ENCODE data around the gene FAM120A.
"Not testable (repeated sequence)": the region's sequence is repeated elsewhere in the genome, so short reads cannot be mapped to it uniquely, and the experiment has no call there.

Gene FAM120A

DNA sequence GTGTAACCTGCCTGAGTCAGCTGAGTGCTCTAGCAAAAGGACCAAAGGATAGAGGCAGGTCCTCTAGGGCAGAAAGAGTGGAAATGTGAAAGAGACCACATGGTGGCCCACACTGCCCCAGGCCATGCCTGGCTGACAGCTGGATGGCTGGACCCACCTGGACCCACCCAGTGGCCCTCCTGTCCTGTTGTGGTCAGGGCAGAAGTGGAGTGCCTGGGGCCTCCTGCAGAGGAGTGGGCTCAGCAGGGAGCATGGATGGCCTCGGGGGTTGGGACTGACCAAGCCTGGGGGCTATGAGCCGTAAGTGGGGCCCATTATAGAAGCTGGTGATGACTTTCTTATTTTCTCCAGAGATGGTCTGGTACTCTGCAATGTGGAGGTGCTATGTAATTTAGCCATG, 57.6 kb downstream of the FAM120A start:
- no peak for DNase-seq (ENCODE audit: low read depth in 2 of 2)

DNA sequence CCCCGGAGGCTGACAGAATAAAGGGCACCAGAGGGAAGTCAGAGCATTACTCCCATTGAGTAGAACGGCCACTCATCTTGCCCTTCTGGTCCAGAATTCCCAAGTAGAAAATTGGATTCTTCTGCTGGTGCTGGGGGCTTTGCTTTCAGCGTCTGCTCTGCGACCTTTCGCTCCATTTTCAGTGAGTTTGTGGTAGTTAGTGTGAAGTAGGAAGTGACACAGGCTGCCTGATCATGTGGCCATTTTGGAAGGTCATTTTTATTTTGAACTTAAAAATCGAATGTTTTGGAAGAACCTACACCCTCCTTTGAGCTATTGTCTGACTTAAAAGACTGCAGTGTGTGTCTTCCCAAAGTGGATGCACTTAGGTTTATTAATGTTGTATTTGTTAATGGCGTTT, 58.6 kb downstream of the FAM120A start:
- DNase-seq (ENCODE audit: low read depth in 2 of 2) = no peak

DNA sequence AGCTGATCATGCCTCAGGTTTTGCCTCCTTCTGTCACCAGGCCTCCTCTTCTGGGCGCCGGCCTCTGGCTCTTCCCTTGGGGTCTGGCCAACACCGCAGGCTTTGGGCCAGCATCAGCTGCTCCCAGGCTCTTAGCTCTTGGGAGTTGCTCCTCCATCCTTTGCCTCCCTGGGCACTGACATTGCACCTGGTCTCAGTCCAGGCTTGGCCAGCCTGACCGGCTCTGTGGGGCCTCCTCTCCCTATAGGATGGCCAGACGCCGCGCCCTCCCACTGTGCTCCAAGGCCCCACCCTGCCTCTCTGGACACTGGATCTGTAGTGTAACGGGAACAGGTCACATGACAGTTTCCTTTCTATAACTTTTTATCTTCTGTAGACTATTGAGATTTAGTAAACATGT, 59.7 kb downstream of the FAM120A start:
- not testable (repeated sequence) for DNase-seq (ENCODE audit: low read depth in 2 of 2)

DNA sequence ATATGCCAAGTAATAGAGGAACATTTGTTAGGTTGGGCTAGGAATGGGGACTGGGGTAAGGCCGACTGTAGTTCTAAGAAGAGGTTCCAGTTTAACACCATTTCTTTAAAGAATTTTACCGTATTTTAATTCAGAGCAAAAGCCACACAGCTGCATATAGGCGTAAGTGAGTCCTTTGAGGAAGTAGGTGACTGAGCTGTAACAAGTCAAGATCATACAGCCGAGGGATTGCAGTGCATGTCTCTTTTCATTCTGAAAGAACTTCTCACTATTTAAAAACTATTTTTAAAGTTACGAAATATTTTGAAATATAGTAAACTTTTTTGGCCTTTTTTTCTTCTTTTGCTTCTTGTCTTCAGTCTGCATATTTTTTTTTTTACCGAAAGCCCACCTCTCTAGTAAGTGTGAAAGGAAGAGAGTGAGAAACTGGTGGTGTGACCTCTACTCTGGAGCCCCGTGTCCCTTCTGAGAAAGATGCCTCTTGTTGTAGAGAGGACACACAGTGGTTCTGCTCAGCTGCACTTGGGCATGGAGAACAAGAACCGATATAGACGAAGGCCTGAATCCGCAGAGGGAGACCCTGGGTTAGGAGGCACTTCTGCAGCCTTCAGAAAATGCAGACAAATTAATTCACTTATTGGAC, 60.8 kb downstream of the FAM120A start:
- DNase-seq (ENCODE audit: low read depth in 2 of 2) = not testable (repeated sequence)

DNA sequence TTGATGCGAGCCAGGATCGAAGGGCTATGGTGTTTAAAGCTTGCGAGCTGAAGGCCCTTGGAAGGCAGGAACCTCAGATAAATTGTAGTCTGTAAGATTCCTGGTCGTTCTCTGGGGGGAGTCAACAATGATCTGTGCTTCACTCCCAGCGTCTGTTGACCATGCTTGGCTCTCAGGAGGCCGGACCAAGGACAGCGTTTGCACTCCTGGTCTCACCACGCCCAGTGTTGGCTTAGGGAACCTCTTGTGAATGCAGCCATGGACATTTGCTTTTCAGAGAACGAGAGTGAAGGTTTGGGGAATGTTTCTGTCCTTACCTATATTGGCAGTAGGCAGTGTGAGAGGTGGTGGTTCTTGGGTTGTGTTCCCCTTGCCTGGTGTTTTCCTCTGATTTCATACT, 62.1 kb downstream of the FAM120A start:
- no peak for DNase-seq (ENCODE audit: low read depth in 2 of 2)

DNA sequence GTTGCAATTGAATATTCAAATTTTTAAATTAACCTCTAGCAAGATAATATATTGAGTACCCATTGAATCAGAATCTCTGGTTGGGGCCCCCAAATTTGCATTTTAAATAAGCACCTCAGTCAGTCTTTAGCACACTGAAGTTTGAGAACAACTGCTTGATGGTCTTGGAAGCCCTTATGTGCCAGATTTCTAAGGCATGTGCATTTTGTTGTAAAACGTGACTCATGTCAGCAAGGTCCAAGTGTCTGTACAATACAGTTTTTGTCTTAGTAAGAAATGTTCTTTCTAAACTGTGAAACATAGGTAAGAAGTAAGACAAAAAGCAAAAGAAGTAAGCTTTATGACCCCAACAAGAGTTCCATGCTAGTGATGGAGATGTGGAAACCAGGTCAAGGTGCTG, 65.8 kb downstream of the FAM120A start:
- no peak for DNase-seq (ENCODE audit: low read depth in 2 of 2)

DNA sequence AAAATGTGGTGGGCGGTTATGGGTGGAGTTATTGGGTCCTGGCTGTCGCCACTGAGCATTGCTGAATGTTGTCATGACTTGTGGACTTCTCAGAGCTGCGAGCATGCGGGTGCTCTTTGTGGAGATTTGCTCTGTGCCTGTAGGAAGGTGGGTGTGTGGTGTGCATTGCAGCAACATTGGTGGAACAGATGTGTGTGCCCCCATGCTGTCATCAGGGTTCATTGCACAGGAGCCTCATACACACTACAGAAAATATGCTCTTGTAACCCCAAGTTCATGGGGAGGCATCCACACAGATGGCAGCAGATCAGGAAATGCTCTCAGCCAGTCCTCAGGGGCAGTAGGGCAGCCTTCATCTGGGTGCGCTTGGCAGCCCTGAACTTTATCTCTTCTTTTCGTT, 69.0 kb downstream of the FAM120A start:
- DNase-seq (ENCODE audit: low read depth in 2 of 2) = no peak

DNA sequence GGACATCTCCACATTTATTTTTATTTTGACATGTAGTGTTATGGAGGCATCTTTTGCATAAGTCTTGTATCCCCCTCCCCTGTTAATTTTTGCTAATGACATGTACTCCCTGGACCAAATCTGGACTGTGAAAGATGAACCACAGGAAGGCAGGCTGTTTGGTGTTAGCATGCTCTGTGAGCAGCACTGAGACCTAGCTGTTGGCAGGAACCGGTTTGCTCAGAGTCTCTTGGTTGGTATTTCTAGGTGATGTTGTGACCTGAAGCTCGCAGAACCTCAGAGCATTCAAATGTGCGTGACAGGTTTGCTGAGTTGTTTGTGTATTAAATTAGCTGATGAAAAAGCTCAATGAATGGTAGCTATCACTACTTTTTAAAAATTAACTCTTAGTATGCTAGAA, 71.3 kb downstream of the FAM120A start:
- no peak for DNase-seq (ENCODE audit: low read depth in 2 of 2)

DNA sequence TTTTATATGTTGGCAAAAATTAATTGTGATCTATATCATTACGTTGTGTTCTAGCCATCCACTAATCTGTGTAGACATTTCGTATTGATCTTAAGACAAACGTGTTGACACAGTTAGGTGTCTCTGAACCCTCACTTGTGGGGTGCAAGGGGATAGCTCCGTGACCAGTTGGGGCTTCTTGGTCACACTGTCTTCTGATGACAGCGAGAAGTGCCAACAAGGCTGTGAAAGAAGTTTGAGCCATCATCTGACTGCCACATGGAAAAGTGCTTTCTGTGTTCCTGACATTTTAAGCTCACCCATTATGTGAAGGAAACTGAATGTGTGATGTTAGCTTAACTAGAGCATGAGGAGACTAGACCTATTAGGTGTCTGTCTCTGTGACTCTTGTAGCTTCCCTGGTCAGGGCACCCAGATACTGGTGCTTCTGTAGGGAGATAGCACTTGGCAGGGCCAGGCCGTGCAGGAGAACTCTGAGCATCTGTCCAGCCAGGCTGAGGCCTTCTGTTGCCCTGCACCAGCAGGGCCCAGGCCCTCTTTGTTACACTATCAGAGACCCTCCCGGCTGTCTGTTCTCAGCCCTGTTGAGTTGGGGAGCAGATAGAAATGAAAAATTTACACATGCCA, 72.1 kb downstream of the FAM120A start:
- no peak for DNase-seq (ENCODE audit: low read depth in 2 of 2)

DNA sequence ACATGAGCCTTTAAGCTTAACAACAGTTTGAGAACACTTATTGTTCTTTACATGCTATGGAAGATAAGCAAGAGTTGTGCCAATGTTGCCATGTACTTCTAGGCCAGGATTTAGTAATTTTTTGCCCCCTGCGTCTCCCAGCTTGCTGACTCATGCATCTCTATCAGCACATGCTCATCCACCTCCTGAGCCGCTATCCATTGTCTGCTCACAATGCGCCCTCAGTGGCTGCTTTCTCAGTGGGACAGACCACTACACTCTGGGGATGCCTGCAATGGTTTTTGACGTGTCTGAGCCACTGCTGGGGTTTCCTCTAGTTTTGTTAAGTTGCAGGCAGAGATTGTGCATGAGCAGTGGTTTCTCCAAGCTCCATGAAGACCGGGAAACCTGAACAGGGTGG, 74.0 kb downstream of the FAM120A start:
- DNase-seq (ENCODE audit: low read depth in 2 of 2) = no peak

DNA sequence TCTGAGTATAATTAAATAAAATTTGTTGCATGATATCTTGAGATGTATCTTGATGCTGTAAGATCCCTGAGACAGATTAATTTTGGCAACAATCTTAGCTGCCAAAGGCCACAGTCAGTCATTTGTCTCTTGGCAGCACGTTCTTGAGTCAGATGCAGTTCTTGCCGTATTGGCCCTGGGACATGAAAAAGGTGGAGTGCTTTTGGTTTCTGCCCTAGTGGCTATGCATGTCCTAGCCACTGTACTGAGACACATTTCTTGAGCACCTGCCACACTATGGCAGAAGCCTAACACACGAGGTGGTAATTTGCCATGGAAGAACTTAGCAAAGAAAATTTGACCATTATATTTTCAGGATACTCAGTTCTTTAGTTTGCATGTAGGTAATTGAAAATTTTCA, 79.9 kb downstream of the FAM120A start:
- no peak for DNase-seq (ENCODE audit: low read depth in 2 of 2)

DNA sequence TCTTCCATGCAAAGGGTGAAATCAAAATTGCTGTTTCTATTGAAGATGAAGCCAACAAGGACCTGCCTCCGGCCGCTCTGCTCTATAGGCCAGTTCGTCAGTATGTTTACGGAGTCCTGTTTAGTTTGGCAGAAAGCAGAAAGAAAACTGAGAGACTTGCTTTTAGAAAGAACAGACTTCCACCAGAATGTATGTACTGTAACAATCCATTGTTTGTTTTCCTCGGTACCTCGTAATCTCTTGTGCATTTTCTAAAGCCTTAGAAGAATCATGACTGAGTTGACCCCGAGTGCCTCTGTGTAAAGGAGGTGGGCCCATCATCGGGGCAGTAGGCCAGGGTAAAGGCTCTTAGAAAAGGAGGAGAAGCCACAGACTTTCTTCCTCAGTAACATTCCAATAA, 80.7 kb downstream of the FAM120A start:
- DNase-seq (ENCODE audit: low read depth in 2 of 2) = no peak

DNA sequence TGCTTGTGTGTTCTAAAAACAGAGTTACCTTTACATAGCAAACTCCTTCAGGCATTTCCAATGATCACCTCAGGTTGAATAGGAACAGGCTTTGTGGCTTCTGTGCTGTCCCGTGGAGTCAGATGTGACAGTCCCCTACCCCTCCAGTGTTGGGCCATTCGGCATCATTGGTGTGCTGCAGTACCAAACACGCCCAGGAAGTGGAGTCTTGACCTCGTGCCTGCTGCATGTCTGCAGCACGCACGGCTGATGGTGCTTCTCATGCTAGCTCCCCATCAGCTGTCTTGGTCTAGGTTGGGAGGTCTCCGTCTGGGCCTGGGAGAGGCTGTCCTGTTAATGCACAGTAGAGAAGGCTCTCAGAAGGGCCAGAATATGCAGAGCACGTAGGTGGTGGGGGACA, 82.4 kb downstream of the FAM120A start:
- no peak for DNase-seq (ENCODE audit: low read depth in 2 of 2)

DNA sequence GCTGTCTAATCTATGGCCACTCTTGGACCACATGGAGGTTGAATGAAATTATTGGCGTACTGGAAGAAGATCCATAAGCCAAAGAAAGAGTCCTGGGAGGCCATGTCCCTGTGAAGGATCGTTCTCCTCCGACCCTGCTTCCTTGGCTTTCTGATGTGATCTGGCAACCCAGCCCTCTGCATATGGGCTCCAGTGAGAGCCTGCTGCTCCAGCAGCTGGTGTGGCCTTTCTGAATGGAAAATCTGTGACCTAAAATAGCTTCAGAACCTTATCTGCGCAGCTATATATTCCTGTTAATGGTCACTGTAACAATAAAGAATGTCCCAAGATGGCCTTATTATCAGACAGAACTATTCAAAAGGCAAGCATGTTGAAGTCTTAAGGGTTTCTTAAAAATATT, 84.7 kb downstream of the FAM120A start:
- DNase-seq (ENCODE audit: low read depth in 2 of 2) = no peak

DNA sequence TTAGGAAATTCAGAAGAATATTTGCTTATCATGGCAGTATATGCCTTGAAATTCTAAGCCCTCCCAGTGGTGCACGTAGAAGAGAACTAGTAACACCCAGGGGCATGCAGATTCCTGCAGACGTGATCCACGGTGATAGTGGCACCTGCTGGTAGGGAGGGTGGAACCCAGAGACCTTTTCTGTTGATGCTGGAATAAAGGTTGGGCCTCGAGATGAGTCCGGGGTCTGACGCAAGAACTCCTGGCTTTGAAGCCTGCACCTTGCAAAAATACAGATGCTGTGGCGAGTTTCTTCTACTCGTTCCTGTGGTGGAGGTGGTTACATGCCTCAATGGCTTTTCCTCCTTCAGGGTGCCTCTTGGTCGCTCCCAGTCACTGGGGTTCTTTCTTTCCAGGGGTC, 85.4 kb downstream of the FAM120A start:
- no peak for DNase-seq (ENCODE audit: low read depth in 2 of 2)

DNA sequence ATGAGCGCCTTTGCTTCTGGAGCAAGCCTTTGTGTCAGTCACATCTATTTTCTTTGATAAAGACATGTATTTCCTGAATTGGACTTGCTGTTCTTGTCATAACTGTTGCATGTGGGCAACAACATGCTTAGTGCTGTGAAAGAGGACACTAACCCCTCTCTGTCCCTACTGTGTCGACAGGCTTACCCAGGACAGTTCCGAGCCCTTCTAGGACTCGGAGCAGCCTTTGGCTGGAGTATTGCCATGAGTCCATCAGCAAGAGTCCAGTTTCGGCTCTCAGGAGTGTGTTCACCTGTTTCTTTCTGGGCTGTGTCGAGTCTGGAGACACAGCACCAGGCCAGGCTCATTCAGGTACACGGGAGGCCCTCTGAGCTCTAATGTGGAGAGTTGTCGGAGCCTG, 88.8 kb downstream of the FAM120A start:
- no peak for DNase-seq (ENCODE audit: low read depth in 2 of 2)

DNA sequence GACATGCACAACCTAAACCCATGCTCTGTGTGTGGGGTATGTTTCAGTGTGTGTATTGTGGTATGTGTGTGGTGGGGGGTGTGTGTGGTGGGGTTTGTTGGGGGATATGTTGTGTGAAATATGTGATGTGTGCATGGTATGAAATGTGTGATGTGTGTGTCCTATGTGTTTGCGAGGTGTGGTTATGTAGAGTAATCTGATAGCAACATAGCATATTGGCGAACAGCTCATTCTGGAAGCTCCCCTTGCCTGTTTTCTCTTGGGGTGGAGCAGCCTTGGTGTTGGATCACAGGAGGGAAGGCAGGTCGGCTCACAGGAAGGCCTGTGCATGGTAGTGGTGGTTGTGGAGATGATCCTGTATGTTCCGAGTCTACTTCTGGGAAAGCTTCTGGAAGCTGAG, 89.5 kb downstream of the FAM120A start:
- DNase-seq (ENCODE audit: low read depth in 2 of 2) = no peak

DNA sequence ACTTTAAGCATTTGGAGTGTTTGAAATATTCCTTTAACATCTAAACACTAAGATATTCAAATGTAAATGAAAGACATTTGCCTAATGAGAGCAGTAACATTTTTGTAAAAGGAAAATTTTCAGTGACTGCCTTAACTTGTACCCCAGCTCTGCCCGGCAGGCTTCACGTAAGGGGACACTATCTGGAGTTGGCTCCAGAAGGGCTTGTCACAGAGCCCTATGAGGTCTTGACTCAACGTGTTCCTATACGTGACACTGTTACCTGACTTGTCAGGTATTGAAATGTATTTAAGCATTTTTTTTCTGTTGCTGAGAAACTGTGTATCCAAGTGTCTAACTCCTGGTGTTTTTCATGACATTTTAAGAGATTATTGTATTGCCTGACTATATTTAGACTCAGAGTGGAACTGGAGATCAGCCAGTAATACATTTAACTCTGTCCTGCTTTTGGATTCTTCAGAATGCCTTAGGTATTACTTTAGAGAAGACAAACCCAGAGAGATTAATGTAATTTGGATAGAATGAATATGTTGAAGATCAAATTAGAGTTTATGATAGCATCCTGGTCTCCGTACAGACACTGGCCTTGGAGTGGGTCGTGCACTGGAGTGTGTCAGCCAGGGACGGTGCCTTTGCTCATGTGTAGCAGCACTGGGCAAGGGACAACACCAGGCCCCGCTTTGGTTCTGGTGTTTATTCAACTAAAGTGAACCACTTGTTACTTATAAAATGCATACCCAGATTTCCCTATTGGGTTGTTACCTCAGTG, 90.3 kb downstream of the FAM120A start:
- DNase-seq (ENCODE audit: low read depth in 2 of 2) = no peak

DNA sequence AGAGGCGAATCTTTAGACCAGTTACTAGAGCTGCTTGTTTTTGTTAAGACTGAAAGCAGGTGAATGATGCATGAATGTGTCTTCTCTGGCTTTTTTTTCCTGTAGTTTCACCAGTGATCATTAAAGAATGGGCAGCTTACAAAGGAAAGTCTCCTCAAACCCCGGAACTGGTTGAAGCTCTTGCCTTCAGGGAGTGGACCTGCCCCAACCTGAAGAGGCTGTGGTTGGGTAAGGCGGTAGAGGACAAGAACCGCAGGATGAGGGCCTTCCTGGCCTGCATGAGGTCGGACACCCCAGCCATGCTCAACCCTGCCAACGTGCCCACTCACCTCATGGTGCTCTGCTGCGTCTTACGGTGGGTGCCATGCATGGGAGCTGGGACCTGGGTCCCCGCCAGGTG, 91.6 kb downstream of the FAM120A start:
- DNase-seq (ENCODE audit: low read depth in 2 of 2) = no peak

DNA sequence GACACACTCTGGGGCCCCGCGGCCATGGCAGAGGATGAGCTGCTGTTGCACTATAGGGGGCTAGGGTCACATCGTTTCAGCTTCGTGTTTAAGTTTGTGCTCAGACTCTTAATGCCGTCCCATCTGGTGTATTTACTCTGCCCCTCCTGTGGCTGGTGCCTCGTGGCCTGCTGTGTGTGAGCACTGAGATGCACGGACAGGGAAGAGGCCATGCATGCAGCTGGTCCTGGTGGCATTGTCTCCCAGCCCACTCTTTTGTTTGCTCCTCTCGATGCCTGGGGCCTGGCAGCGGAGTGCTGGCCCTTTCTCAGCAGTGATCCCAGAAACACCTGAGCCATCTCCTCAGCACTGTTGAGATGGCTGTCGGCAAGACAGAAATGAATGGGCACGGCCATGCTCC, 94.9 kb downstream of the FAM120A start:
- no peak for DNase-seq (ENCODE audit: low read depth in 2 of 2)

DNA sequence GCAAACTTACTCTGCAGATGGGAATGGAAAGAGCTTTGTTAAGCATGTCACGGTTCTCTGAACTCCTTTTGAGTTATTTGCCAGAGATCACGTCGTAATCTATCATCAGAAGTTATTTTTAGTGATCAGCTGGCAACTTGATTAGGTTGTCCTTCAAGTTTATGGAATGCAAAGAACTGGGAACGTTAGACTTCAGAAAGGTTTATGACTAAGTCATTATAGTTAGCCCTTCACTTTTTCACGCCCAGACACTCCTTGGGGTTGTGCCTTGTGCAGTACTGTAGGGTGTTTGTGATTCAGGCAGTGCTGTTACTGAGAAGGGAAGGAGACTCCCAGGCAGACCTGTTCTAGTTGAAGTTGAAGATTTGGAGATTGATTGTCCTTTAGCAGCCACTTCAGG, 98.1 kb downstream of the FAM120A start:
- no peak for DNase-seq (ENCODE audit: low read depth in 2 of 2)

DNA sequence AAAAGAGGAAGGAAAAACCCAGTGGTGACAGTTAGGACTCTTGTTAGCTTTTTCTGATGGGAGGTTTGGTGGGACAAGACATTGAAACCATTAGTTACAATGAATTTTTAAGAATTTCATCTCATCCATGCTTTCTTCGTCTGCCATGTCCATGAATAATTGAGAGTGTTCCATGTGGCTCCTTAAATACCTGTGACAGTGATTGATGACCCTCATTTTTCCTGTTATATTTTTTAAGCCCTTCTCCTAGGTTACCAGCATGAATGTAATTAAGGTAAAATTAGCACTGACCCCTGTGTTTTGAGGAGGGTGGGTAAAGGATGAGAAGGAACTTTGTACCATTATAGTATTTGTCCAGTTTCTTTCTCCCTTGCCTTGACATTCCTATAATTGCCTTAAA, 101.4 kb downstream of the FAM120A start:
- DNase-seq (ENCODE audit: low read depth in 2 of 2) = no peak

DNA sequence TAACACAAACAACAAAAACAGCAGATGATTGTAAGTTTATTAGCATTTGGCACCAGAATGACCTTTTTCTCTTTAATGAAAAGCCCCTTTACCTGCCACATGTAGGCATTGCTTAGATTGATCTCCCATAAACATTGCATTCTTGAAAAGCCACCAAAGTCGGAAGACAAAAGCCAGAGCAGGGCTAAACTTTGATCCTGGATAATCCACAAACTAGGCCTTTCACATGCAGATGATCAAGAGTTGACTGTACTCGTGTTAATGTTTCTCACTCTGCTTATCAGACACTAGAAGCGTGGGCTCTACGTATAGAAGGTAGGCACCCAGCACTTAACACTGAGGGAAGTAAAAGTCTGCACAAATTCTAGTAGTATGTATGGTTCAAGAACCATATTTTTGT, 103.9 kb downstream of the FAM120A start:
- no peak for DNase-seq (ENCODE audit: low read depth in 2 of 2)
